GM18520 (cell line): ENCODE results near the gene UBC.
"Not testable (repeated sequence)": the region's sequence is repeated elsewhere in the genome, so short reads cannot be mapped to it uniquely, and the experiment has no call there.

Experiments
- ATAC-seq: cut with Tn5 transposase; IDR thresholded peaks from one replicate; pipeline ENCODE4 v1.9.1; 2021; ENCODE audit not compliant: unreplicated experiment

Gene UBC

GRCh38 chr12:124916374-124917134, 2.1 kb upstream of the UBC start:
- ATAC-seq: no peak

- peak; percentile 1 for ATAC-seq
Observed at GRCh38 chr12:124915239-124916236, 1.1 kb upstream of the UBC start.

- ATAC-seq: no peak
Observed at GRCh38 chr12:124913474-124914391, 717 bp downstream of the UBC start.

- not testable (repeated sequence) for ATAC-seq
Observed at GRCh38 chr12:124912529-124913287, 1.7 kb downstream of the UBC start.

GRCh38 chr12:124911521-124911920, 2.9 kb downstream of the UBC start:
- ATAC-seq: not testable (repeated sequence)

- no peak for ATAC-seq
Observed at GRCh38 chr12:124910561-124911478, 3.6 kb downstream of the UBC start.

GRCh38 chr12:124909831-124910560, 4.5 kb downstream of the UBC start:
- no peak for ATAC-seq

GRCh38 chr12:124906606-124907261, 7.7 kb downstream of the UBC start:
- peak; percentile 40 for ATAC-seq

GRCh38 chr12:124904306-124905098, 9.9 kb downstream of the UBC start:
- no peak for ATAC-seq

- ATAC-seq: no peak
Observed at GRCh38 chr12:124902916-124903315, 11.5 kb downstream of the UBC start.

- no peak for ATAC-seq
Observed at GRCh38 chr12:124901003-124901402, 13.4 kb downstream of the UBC start.

- ATAC-seq: not testable (repeated sequence)
Observed at GRCh38 chr12:124900345-124900795, 14.1 kb downstream of the UBC start.

- ATAC-seq: no peak
Observed at GRCh38 chr12:124898923-124899294, 15.5 kb downstream of the UBC start.

GRCh38 chr12:124898200-124898922, 16.1 kb downstream of the UBC start:
- peak; percentile 32 for ATAC-seq

- ATAC-seq: no peak
Observed at GRCh38 chr12:124896461-124896860, 18.0 kb downstream of the UBC start.

GRCh38 chr12:124893792-124894516, 20.5 kb downstream of the UBC start:
- ATAC-seq: peak; percentile 80
